Neural crest cell (in vitro differentiated cells): ENCODE measurements around the gene CD80. TPM values are rescaled to one million over a fixed set of nuclear protein-coding genes. Genes with fewer than 3 reads are reported as not detected.

ENCODE experiments used
- DNase-seq: peaks from one replicate; pipeline ENCODE4 v3.0.0; 2021; ENCODE audit warnings: low read depth, mixed read lengths, low spot score
- H3K27ac Mint-ChIP-seq: one replicate; pipeline ENCODE4 v1.8.0; 2021; ENCODE audit warnings: mild to moderate bottlenecking, mixed read lengths; ENCODE audit not compliant: unreplicated experiment
- H3K27me3 Mint-ChIP-seq: 2 replicates; pipeline ENCODE4 v1.8.0; 2021; ENCODE audit warnings: low read depth, mild to moderate bottlenecking, mixed read lengths
- H3K36me3 Mint-ChIP-seq: 2 replicates; pipeline ENCODE4 v1.8.0; 2021; ENCODE audit warnings: low read depth, mild to moderate bottlenecking, mixed read lengths
- H3K4me1 Mint-ChIP-seq: 2 replicates; pipeline ENCODE4 v1.8.0; 2021; ENCODE audit warnings: mixed read lengths
- H3K4me3 Mint-ChIP-seq: one replicate; pipeline ENCODE4 v1.8.0; 2021; ENCODE audit warnings: mild to moderate bottlenecking, mixed read lengths
- H3K9me3 Mint-ChIP-seq: 2 replicates; pipeline ENCODE4 v1.8.0; 2021; ENCODE audit warnings: mixed read lengths
- CTCF ChIP-seq: fragments of 200-600 bp; sonication (generic); conservative IDR thresholded peaks from 2 replicates; pipeline ENCODE4 v1.5.0; 2021; ENCODE audit warnings: antibody characterized with exemption, mild to moderate bottlenecking
- total RNA-seq: library from RNA; stranded (reverse); gene quantifications from 2 replicates; pipeline ENCODE4 v1.2.1, GENCODE V29; 2021

The CD80 gene
- total RNA-seq, 1 donor from 2014 or later: not detected

- no peak for DNase-seq
- no peak for TF ChIP-seq CTCF
- Mint-ChIP-seq H3K27me3 (no peaks in the 10 kb centered on the region), H3K4me3 (no peak overlapping the region), H3K27ac (no peak overlapping the region), H3K36me3 (peaks cover 7% of the 10 kb centered on the region), H3K9me3 (peaks cover 3% of the 10 kb centered on the region), H3K4me1 (no peaks in the 10 kb centered on the region)
Measured at GRCh38 chr3:119588112-119588511, 28.7 kb upstream of the CD80 start.

GRCh38 chr3:119586733-119587172 lies 27.3 kb upstream of the CD80 start:
- Mint-ChIP-seq H3K27me3 (no peaks in the 10 kb centered on the region), H3K4me3 (no peak overlapping the region), H3K9me3 (peaks cover 3% of the 10 kb centered on the region), H3K27ac (no peak overlapping the region), H3K36me3 (peaks cover 7% of the 10 kb centered on the region), H3K4me1 (no peaks in the 10 kb centered on the region)
- DNase-seq: no peak
- no peak for TF ChIP-seq CTCF

- H3K9me3 Mint-ChIP-seq: peaks cover 3% of the 10 kb centered on the region
- H3K36me3 Mint-ChIP-seq: peaks cover 7% of the 10 kb centered on the region
- DNase-seq: no peak
- no peaks in the 10 kb centered on the region for H3K27me3 Mint-ChIP-seq
- no peak for TF ChIP-seq CTCF
- H3K4me3 Mint-ChIP-seq: no peak overlapping the region
- no peaks in the 10 kb centered on the region for H3K4me1 Mint-ChIP-seq
- H3K27ac Mint-ChIP-seq: no peak overlapping the region
Measured at GRCh38 chr3:119585856-119586570, 26.6 kb upstream of the CD80 start.

GRCh38 chr3:119585208-119585607 lies 25.8 kb upstream of the CD80 start:
- no peaks in the 10 kb centered on the region for H3K27me3 Mint-ChIP-seq
- peaks cover 5% of the 10 kb centered on the region for H3K4me1 Mint-ChIP-seq
- peaks cover 7% of the 10 kb centered on the region for H3K36me3 Mint-ChIP-seq
- H3K27ac Mint-ChIP-seq: no peak overlapping the region
- H3K4me3 Mint-ChIP-seq: no peak overlapping the region
- no peak for TF ChIP-seq CTCF
- no peak for DNase-seq
- H3K9me3 Mint-ChIP-seq: peaks cover 3% of the 10 kb centered on the region

- no peak for TF ChIP-seq CTCF
- Mint-ChIP-seq H3K27ac (no peak overlapping the region), H3K4me1 (peaks cover 15% of the 10 kb centered on the region), H3K27me3 (peaks cover 2% of the 10 kb centered on the region), H3K4me3 (no peak overlapping the region), H3K9me3 (no peaks in the 10 kb centered on the region), H3K36me3 (no peaks in the 10 kb centered on the region)
- DNase-seq: no peak
Measured at GRCh38 chr3:119582178-119582577, 22.8 kb upstream of the CD80 start.
